Uterus (tissue), 4 donors: ENCODE results near the gene DNAAF9. TPM values are rescaled to one million over a fixed set of nuclear protein-coding genes. Genes with fewer than 3 reads are reported as not detected.

Experiments used
- DNase-seq, 2 donors: peaks; one replicate each; pipeline ENCODE4 v3.0.0-alpha.2; 2019 to 2020
- H3K27ac ChIP-seq, 2 donors: fragments of 200-600 bp; sonication (generic); 1 replicate in 1 of 2; 2 replicates in 1 of 2; pipeline ENCODE4 v1.5.1; 2016 to 2018
- H3K27me3 ChIP-seq, 2 donors: fragments of 200-600 bp; sonication (generic); one replicate each; pipeline ENCODE4 v1.5.1; 2018 to 2019; ENCODE audit warnings: control low read depth in 1 of 2
- H3K36me3 ChIP-seq, 2 donors: fragments of 200-600 bp; sonication (generic); one replicate each; pipeline ENCODE4 v1.5.1; 2019; ENCODE audit warnings: control low read depth in 1 of 2
- H3K4me1 ChIP-seq, 2 donors: fragments of 200-600 bp; sonication (generic); one replicate each; pipeline ENCODE4 v1.5.1; 2018 to 2019; ENCODE audit warnings: control low read depth in 1 of 2
- H3K4me3 ChIP-seq, 2 donors: fragments of 200-600 bp; sonication (generic); 1 replicate in 1 of 2; 2 replicates in 1 of 2; pipeline ENCODE4 v1.5.1; 2018 to 2019; ENCODE audit warnings: mild to moderate bottlenecking in 1 of 2
- H3K9me3 ChIP-seq, 2 donors: fragments of 200-600 bp; sonication (generic); one replicate each; pipeline ENCODE4 v1.5.1; 2019; ENCODE audit warnings: control low read depth in 1 of 2
- CTCF ChIP-seq, 4 experiments: fragments of 200-600 bp in 2 of 4; fragments of 450-650 bp in 2 of 4; sonication (generic) in 2 of 4; IDR thresholded peaks; one replicate each; pipeline ENCODE4 v1.5.1; 2016 to 2019; ENCODE audit warnings: antibody characterized with exemption in 4 of 4, mild to moderate bottlenecking in 2 of 4, moderate library complexity in 1 of 4
- POLR2A ChIP-seq, 2 donors: fragments of 450-650 bp; IDR thresholded peaks; one replicate each; pipeline ENCODE4 v1.6.1; 2016; ENCODE audit warnings: antibody characterized with exemption in 2 of 2, mild to moderate bottlenecking in 1 of 2, moderate library complexity in 1 of 2
- intact Hi-C: fragments of 100-400 bp; cut with DNase I; formaldehyde crosslinking; loops from one replicate; pipeline ENCODE4 v1.15.1; 2023; ENCODE audit warnings: low total_unique reads
- small RNA-seq: library from RNA; depleted of rRNA; stranded (forward); fragments of <200 nt; gene quantifications from one replicate; pipeline ENCODE3, GENCODE V24; 2016
- total RNA-seq, 4 donors: library from RNA; depleted of rRNA in 3 of 4; stranded (reverse); fragments of >200 nt in 3 of 4; gene quantifications; one replicate each; pipeline versions ENCODE4 v1.1.0 to v1.2.4, GENCODE V29; 2014 to 2023
- donor health status: DM: yes; HTN: yes; CAD: no.

DNAAF9 gene
- total RNA-seq, 4 donors from 2014 or later, result 5.6 to 25.2 (median 17.3) TPM

- intact Hi-C loops, result no loop called here
- no peak overlapping the region for H3K27ac ChIP-seq
- H3K36me3 ChIP-seq, result no peaks in the 10 kb centered on the region
- no peak for DNase-seq
- no peaks in the 10 kb centered on the region for H3K9me3 ChIP-seq
- H3K4me1 ChIP-seq, result no peaks in the 10 kb centered on the region
- H3K27me3 ChIP-seq, result no peaks in the 10 kb centered on the region
- H3K4me3 ChIP-seq, result no peak overlapping the region
- TF ChIP-seq POLR2A (IDR thresholded peaks at IDR 0.05) (no peak), CTCF (IDR thresholded peaks at IDR 0.05) (no peak)
Observed at GRCh38 chr20:3364323-3365013, 43.0 kb downstream of the DNAAF9 start.

GRCh38 chr20:3360752-3361151 lies 46.7 kb downstream of the DNAAF9 start:
- H3K4me1 ChIP-seq, result no peaks in the 10 kb centered on the region
- no peak for DNase-seq
- H3K36me3 ChIP-seq, result no peaks in the 10 kb centered on the region
- intact Hi-C loops, result no loop called here
- no peak overlapping the region for H3K4me3 ChIP-seq
- TF ChIP-seq CTCF (IDR thresholded peaks at IDR 0.05) (no peak), POLR2A (IDR thresholded peaks at IDR 0.05) (no peak)
- no peaks in the 10 kb centered on the region for H3K27me3 ChIP-seq
- no peak overlapping the region for H3K27ac ChIP-seq
- H3K9me3 ChIP-seq, result no peaks in the 10 kb centered on the region

GRCh38 chr20:3358676-3359340 lies 48.7 kb downstream of the DNAAF9 start:
- no peaks in the 10 kb centered on the region for H3K9me3 ChIP-seq
- H3K4me1 ChIP-seq, result no peaks in the 10 kb centered on the region
- intact Hi-C loops, result no loop called here
- H3K36me3 ChIP-seq, result no peaks in the 10 kb centered on the region
- no peak overlapping the region for H3K27ac ChIP-seq
- TF ChIP-seq POLR2A (IDR thresholded peaks at IDR 0.05) (no peak), CTCF (IDR thresholded peaks at IDR 0.05) (no peak)
- no peak overlapping the region for H3K4me3 ChIP-seq
- no peak for DNase-seq
- no peaks in the 10 kb centered on the region for H3K27me3 ChIP-seq

Small RNA genes lying within 50 kb of the gene (small RNA-seq; reads per million reads assigned to genes)
- gene RF00012, result not detected
- gene RNU6-1019P, result not detected

Other genes starting within 250 kb of the DNAAF9 start
- 10 to 100 TPM; 12.3 to 17.2 (median 12.7) TPM for gene FASTKD5, start 247.8 kb downstream of the DNAAF9 start, total RNA-seq
- gene UBOX5, start 247.8 kb downstream of the DNAAF9 start, total RNA-seq, result 10 to 100 TPM in 2 of 4 donors, 1 to 10 TPM in 2; 2.6 to 14.1 (median 8.5) TPM
- 10 to 100 TPM in 2 of 4 donors, 1 to 10 TPM in 2; 3.6 to 13.1 (median 8.2) TPM for gene LZTS3, start 234.1 kb downstream of the DNAAF9 start, total RNA-seq
- 10 to 100 TPM; 37.7 to 74.9 (median 40.1) TPM for gene DDRGK1, start 203.0 kb downstream of the DNAAF9 start, total RNA-seq
- gene ITPA, start 198.2 kb downstream of the DNAAF9 start, total RNA-seq, result 10 to 100 TPM in 3 of 4 donors, 1 to 10 TPM in 1; 6.9 to 25.0 (median 21.8) TPM
- under 1 TPM in 3 of 4 donors, not detected in 1; 0.29 to 0.91 (median 0.76) TPM for gene SLC4A11, start 168.5 kb downstream of the DNAAF9 start, total RNA-seq
- gene ATRN, start 63.3 kb upstream of the DNAAF9 start, total RNA-seq, result 10 to 100 TPM in 3 of 4 donors, 1 to 10 TPM in 1; 7.4 to 76.7 (median 21.2) TPM